ENCODE results near the gene FAM50B.

The FAM50B gene

DNA sequence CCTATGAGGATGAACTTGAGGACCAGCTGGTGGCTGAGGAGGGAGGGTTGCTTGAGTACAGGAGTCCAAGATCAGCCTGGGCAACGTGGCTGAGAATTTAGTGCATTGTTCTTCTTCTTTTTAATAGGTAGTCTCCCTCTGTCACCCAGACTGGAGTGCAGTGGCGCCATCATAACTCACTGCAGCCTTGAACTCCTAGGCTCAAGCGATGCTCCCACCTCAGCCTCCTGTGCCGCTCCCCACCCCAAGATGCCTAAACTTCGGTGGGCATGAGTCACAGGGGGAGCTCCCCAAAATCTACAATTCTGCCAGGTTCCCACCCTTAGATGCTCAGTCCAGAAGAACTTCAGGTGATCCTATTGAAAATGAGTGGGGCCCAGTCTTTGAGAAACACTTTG, 21.4 kb downstream of the FAM50B start:
- no peaks in the 10 kb centered on the region for H3K27me3 ChIP-seq (ENCODE audit: control insufficient read depth, insufficient read depth, low read length)
- H3K9ac ChIP-seq (ENCODE audit: low read depth, low read length), result no peak overlapping the region
- H3K4me3 ChIP-seq (ENCODE audit: low read depth, low read length), result no peak overlapping the region
- peaks cover 3% of the 10 kb centered on the region for H3K4me1 ChIP-seq (ENCODE audit: control insufficient read depth, insufficient read depth, low read length)
- H3K9me3 ChIP-seq (ENCODE audit: control insufficient read depth, insufficient read depth, low read length), result no peaks in the 10 kb centered on the region
- H3K36me3 ChIP-seq (ENCODE audit: control insufficient read depth, insufficient read depth, low read length), result no peaks in the 10 kb centered on the region

DNA sequence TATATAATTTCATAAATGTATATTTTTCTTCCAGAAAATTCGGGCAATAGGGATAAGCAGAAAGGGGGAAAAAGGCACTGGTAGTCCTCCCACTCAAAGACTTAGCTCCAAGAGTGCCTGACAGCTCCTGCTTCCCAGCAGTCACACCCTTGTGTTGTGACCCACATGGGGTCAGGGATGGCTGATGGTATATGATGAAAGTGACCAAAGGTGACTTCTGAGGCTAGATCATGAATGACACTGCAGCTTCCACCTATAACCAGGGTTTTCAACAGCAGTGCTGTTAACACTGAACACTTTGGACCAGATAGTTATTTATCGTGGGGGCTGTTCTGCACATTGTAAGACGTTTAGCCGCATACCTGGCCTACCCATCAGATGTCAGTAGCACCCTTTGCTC, 22.3 kb downstream of the FAM50B start:
- no peaks in the 10 kb centered on the region for H3K36me3 ChIP-seq (ENCODE audit: control insufficient read depth, insufficient read depth, low read length)
- H3K4me3 ChIP-seq (ENCODE audit: low read depth, low read length), result no peak overlapping the region
- no peaks in the 10 kb centered on the region for H3K27me3 ChIP-seq (ENCODE audit: control insufficient read depth, insufficient read depth, low read length)
- H3K9me3 ChIP-seq (ENCODE audit: control insufficient read depth, insufficient read depth, low read length), result no peaks in the 10 kb centered on the region
- peaks cover 3% of the 10 kb centered on the region for H3K4me1 ChIP-seq (ENCODE audit: control insufficient read depth, insufficient read depth, low read length)
- no peak overlapping the region for H3K9ac ChIP-seq (ENCODE audit: low read depth, low read length)

DNA sequence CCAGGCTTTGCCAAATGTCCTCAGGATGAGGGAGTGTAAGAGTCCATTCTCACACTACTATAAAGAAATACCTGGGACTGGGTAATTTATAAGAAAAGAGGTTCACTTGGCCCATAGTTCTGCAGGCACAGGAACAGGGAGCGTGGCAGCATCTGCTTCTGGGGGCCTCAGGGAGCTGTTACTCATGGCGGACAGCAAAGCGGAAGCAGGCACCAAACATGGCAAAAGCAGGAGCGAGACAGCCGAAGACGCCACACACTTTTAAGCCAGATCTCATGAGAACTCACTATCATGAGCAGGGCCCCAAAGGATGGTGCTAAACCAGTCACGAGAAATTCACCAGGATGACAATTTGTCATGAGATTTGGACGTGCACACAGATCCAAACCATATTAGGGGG, 22.8 kb downstream of the FAM50B start:
- H3K4me1 ChIP-seq (ENCODE audit: control insufficient read depth, insufficient read depth, low read length), result peaks cover 3% of the 10 kb centered on the region
- H3K9ac ChIP-seq (ENCODE audit: low read depth, low read length), result no peak overlapping the region
- H3K4me3 ChIP-seq (ENCODE audit: low read depth, low read length), result no peak overlapping the region
- no peaks in the 10 kb centered on the region for H3K9me3 ChIP-seq (ENCODE audit: control insufficient read depth, insufficient read depth, low read length)
- H3K27me3 ChIP-seq (ENCODE audit: control insufficient read depth, insufficient read depth, low read length), result no peaks in the 10 kb centered on the region
- H3K36me3 ChIP-seq (ENCODE audit: control insufficient read depth, insufficient read depth, low read length), result no peaks in the 10 kb centered on the region

DNA sequence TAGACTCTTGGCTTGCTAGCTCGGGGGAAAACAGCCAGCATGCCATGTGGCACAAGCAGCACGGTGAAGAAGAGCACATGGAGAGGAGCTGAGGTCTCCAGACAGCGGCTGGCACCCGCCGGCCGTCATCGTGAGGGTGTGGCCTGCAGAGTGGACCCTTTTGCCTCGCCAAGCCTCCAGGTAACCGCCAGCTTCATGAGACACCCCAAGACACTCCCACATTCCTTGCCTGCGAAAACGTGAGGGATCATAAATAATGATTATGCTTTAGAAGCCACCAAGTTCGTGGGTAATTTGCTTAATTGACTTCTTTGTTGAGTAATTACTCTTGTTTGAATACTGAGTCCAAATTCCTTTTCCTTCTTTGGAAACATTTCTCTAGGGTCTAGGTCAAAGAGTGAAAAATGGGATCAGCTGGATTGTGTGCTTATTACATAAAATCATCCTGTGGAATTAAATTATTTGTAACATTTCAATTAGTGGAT, 23.2 kb downstream of the FAM50B start:
- Histone ChIP-seq H3K27me3 (ENCODE audit: control insufficient read depth, insufficient read depth, low read length) (no peaks in the 10 kb centered on the region), H3K4me1 (ENCODE audit: control insufficient read depth, insufficient read depth, low read length) (peaks cover 3% of the 10 kb centered on the region), H3K9me3 (ENCODE audit: control insufficient read depth, insufficient read depth, low read length) (no peaks in the 10 kb centered on the region)

DNA sequence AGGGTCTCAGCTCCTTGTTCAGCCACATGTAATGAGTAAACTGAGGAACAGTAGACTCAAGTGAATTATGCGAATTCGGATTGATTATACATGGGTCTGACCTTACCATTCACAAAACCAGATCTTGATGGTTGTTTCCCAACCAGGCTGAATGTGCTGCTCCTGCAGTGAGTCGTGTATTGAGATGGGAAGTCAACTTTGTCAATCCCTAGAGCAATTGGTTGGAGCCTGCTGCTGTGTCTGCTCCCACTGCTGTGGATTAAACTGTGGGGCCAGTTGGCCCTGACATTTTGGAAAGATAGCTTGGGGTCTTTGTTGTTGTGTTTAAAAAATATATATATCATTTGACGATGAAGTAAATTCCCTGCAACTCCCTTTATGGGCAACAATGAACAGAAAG, 23.9 kb downstream of the FAM50B start:
- H3K36me3 ChIP-seq (ENCODE audit: control insufficient read depth, insufficient read depth, low read length), result no peaks in the 10 kb centered on the region
- no peak overlapping the region for H3K9ac ChIP-seq (ENCODE audit: low read depth, low read length)
- peaks cover 3% of the 10 kb centered on the region for H3K4me1 ChIP-seq (ENCODE audit: control insufficient read depth, insufficient read depth, low read length)
- no peaks in the 10 kb centered on the region for H3K9me3 ChIP-seq (ENCODE audit: control insufficient read depth, insufficient read depth, low read length)
- H3K27me3 ChIP-seq (ENCODE audit: control insufficient read depth, insufficient read depth, low read length), result no peaks in the 10 kb centered on the region
- H3K4me3 ChIP-seq (ENCODE audit: low read depth, low read length), result no peak overlapping the region

More for the DNA sequence above, 23.2 kb downstream of the FAM50B start:
- no peak overlapping the region for H3K4me3 ChIP-seq (ENCODE audit: low read depth, low read length)
- no peak overlapping the region for H3K9ac ChIP-seq (ENCODE audit: low read depth, low read length)
- H3K36me3 ChIP-seq (ENCODE audit: control insufficient read depth, insufficient read depth, low read length), result no peaks in the 10 kb centered on the region

DNA sequence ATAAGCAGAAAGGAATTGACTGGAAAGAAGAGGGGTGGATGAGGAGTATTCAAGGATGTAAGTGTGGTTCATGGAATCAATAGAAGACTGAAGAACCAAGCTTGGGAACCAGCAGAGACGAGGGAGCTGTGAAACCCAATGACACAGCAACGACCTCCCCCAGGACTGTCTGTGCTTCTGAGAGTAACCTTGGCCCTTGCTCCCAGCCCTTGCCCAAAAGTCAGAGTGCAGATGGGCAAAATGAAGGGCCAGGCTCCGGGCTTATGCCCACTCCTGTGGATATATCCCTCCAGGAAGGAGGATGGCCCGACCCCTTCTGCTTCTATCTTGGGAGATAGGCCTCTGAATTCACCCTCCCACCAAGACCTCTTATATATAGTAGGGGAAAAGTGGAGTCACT, 24.9 kb downstream of the FAM50B start:
- Histone ChIP-seq H3K27me3 (ENCODE audit: control insufficient read depth, insufficient read depth, low read length) (no peaks in the 10 kb centered on the region), H3K9ac (ENCODE audit: low read depth, low read length) (no peak overlapping the region), H3K4me3 (ENCODE audit: low read depth, low read length) (no peak overlapping the region), H3K9me3 (ENCODE audit: control insufficient read depth, insufficient read depth, low read length) (no peaks in the 10 kb centered on the region), H3K4me1 (ENCODE audit: control insufficient read depth, insufficient read depth, low read length) (no peaks in the 10 kb centered on the region), H3K36me3 (ENCODE audit: control insufficient read depth, insufficient read depth, low read length) (no peaks in the 10 kb centered on the region)

DNA sequence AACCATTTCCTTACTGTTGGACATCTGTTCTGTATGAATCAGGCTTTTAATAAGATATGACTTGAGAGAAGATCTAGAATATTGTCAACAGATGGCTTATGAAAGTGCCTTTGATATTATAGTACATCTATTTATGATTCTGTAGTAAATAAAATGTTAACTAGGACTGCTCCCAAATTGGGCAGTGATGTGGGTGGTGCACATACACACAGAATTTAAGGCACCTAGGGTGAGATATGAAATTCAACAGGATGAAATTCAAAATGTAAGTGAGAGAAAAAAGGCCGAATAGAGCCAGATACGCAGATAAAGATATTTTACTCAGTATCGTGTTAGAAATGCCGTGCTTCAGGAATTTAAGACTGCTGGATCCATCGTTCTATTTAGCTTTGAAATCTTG, 26.3 kb downstream of the FAM50B start:
- Histone ChIP-seq H3K4me3 (ENCODE audit: low read depth, low read length) (no peak overlapping the region), H3K4me1 (ENCODE audit: control insufficient read depth, insufficient read depth, low read length) (no peaks in the 10 kb centered on the region), H3K9ac (ENCODE audit: low read depth, low read length) (no peak overlapping the region), H3K9me3 (ENCODE audit: control insufficient read depth, insufficient read depth, low read length) (no peaks in the 10 kb centered on the region), H3K27me3 (ENCODE audit: control insufficient read depth, insufficient read depth, low read length) (no peaks in the 10 kb centered on the region), H3K36me3 (ENCODE audit: control insufficient read depth, insufficient read depth, low read length) (no peaks in the 10 kb centered on the region)

DNA sequence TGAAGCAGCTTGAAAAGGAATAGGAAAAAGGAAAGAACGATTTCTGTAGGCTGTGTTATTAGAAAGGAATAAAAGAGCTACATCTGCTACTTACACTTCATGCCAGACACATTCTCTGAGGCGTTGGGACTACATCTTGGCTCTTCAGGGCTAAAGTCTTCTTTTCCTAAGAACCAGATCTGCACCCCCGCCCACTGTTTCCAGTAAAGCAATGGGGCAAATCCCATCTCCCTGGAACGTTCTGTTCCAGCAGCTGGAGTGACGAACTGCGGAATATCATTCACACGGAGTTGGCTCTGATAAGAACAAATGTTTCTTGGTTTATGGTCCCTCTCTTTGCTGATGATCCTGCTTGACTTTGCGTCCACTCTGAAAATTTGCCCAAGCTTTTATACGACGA, 26.9 kb downstream of the FAM50B start:
- H3K9me3 ChIP-seq (ENCODE audit: control insufficient read depth, insufficient read depth, low read length), result no peaks in the 10 kb centered on the region
- no peaks in the 10 kb centered on the region for H3K27me3 ChIP-seq (ENCODE audit: control insufficient read depth, insufficient read depth, low read length)
- no peaks in the 10 kb centered on the region for H3K36me3 ChIP-seq (ENCODE audit: control insufficient read depth, insufficient read depth, low read length)
- H3K9ac ChIP-seq (ENCODE audit: low read depth, low read length), result no peak overlapping the region
- H3K4me3 ChIP-seq (ENCODE audit: low read depth, low read length), result no peak overlapping the region
- no peaks in the 10 kb centered on the region for H3K4me1 ChIP-seq (ENCODE audit: control insufficient read depth, insufficient read depth, low read length)

DNA sequence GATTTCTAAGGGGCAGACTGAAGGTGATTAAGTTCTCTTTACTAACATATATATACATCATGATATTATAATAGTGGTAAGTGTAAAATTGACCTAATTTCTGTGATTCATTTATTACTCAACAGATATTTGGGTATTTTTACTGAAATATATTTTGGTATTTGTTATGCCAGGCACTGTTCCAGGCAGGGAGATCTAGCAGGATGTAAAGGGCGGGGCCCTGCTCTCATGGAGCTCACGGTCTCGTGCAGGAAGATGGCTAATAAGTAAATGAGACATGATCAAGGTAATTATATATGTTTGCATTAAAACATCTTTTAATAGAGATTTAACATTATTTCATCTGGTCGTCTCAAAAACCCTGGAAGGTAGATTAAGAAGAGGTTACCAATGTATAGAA, 27.7 kb downstream of the FAM50B start:
- H3K4me3 ChIP-seq (ENCODE audit: low read depth, low read length), result no peak overlapping the region
- no peaks in the 10 kb centered on the region for H3K36me3 ChIP-seq (ENCODE audit: control insufficient read depth, insufficient read depth, low read length)
- no peak overlapping the region for H3K9ac ChIP-seq (ENCODE audit: low read depth, low read length)
- no peaks in the 10 kb centered on the region for H3K9me3 ChIP-seq (ENCODE audit: control insufficient read depth, insufficient read depth, low read length)
- no peaks in the 10 kb centered on the region for H3K4me1 ChIP-seq (ENCODE audit: control insufficient read depth, insufficient read depth, low read length)
- H3K27me3 ChIP-seq (ENCODE audit: control insufficient read depth, insufficient read depth, low read length), result no peaks in the 10 kb centered on the region

DNA sequence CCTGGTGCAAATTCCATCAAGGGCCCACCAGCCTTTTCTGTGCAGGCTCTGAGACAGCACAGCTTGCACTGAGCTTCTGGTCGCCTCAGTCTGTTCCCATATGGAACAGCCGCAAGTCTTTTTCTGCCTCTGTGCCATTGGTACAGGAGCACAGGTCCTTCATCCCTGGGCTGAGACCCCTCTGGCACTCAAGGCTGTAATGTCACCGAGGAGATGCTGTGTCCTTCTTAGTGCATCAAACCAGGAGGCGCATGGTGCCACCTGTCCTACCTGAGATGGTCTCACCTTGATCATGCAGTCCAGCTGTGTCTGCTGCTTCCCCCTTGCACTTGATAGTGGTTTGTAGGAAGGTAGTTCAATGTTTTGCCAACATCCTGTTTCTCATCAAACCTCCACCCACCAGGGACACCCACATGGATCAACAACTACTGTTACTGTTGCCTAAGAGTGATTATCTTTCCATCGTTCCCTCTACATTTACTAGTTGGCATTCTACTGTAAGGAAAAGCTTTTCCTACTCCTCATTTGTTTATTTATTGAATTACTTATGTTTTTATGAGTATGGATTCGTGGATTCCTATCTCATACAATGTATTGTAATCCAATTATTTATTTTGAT, 29.0 kb downstream of the FAM50B start:
- Histone ChIP-seq H3K4me1 (ENCODE audit: control insufficient read depth, insufficient read depth, low read length) (no peaks in the 10 kb centered on the region), H3K4me3 (ENCODE audit: low read depth, low read length) (no peak overlapping the region), H3K36me3 (ENCODE audit: control insufficient read depth, insufficient read depth, low read length) (no peaks in the 10 kb centered on the region), H3K9me3 (ENCODE audit: control insufficient read depth, insufficient read depth, low read length) (no peaks in the 10 kb centered on the region), H3K9ac (ENCODE audit: low read depth, low read length) (no peak overlapping the region), H3K27me3 (ENCODE audit: control insufficient read depth, insufficient read depth, low read length) (no peaks in the 10 kb centered on the region)

DNA sequence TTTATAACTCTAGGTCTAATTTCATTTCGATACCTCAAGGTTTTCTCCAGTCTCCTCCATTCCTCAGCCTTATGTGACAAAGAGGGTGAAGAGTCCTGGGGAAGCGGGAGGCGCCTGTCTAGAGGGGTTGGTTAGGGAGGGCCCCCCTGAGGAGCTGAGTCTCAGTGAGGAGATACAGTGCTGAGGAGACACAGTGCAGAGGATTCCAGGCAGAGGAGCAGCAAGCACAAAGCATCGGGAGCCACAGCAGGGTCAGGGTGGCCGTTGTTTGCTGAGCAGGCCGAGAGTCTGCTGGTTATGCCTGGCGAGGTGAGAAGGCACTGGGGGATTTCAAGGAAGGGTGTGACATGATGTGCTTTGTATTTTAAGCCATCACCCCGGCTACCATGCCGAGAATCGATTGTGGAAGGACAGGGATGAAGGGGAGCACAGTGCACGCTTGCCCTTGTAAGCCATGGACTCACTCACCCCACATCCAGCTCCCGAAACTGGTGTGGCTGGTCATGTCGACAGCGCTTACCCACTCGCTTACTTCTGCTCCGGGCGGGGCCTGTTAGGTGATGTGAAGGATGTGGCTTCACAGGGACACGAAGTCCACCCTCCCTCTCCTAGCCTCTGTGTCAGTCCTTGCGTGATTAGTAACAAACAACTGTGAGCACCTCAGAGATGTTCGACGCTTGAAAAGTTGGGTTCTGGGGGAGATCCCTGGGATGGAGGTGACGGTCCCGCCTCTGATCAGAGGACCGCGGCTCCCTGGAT, 30.2 kb downstream of the FAM50B start:
- H3K4me3 ChIP-seq (ENCODE audit: low read depth, low read length), result no peak overlapping the region
- H3K27me3 ChIP-seq (ENCODE audit: control insufficient read depth, insufficient read depth, low read length), result no peaks in the 10 kb centered on the region
- H3K36me3 ChIP-seq (ENCODE audit: control insufficient read depth, insufficient read depth, low read length), result no peaks in the 10 kb centered on the region
- H3K9me3 ChIP-seq (ENCODE audit: control insufficient read depth, insufficient read depth, low read length), result no peaks in the 10 kb centered on the region
- no peak overlapping the region for H3K9ac ChIP-seq (ENCODE audit: low read depth, low read length)
- no peaks in the 10 kb centered on the region for H3K4me1 ChIP-seq (ENCODE audit: control insufficient read depth, insufficient read depth, low read length)

DNA sequence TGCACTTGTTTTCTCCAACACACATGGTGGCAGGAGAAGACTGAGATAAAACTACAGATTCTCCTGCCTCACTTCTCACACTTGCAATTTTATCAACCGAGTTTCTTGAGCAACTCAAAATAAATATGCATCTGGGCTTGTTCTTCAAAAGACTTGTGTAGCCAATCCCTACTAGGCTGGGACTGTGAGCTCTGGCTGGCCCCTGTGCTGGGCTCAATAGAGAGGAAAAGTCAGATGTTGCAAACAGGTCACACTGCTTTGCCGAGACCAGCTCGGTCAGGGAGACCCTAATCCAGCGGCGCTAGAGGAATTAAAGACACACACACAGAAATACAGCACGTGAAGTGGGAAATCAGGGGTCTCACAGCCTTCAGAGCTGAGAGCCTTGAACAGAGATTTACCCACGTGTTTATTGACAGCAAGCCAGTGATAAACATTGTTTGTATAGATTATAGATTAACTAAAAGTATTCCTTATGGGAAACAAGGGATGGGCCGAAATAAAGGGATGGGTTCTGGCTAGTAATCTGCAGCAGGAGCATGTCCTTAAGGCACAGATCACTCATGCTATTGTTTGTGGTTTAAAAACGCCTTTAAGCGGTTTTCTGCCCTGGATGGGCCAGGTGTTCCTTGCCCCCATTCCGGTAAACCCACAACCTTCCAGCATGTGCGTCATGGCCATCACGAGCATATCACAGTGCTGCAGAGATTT, 32.7 kb downstream of the FAM50B start:
- Histone ChIP-seq H3K4me1 (ENCODE audit: control insufficient read depth, insufficient read depth, low read length) (no peaks in the 10 kb centered on the region), H3K27me3 (ENCODE audit: control insufficient read depth, insufficient read depth, low read length) (no peaks in the 10 kb centered on the region), H3K4me3 (ENCODE audit: low read depth, low read length) (no peak overlapping the region), H3K36me3 (ENCODE audit: control insufficient read depth, insufficient read depth, low read length) (no peaks in the 10 kb centered on the region), H3K9ac (ENCODE audit: low read depth, low read length) (no peak overlapping the region), H3K9me3 (ENCODE audit: control insufficient read depth, insufficient read depth, low read length) (no peaks in the 10 kb centered on the region)

All from iPS-15b (cell line).